GM12875 (cell line): Measurements from ENCODE around the gene LIMS1.
A peak's percentile ranks its signal among the peaks of the same experiment; 100 is the strongest.

Experiments used
- H3K4me3 ChIP-seq: one replicate; pipeline ENCODE4 v1.5.1; 2011; ENCODE audit warnings: low read depth, low read length, control low read depth
- CTCF ChIP-seq: IDR thresholded peaks from 2 replicates; pipeline ENCODE4 v1.5.1; 2011; ENCODE audit warnings: low read depth, mild to moderate bottlenecking, control low read depth, inconsistent platforms, low read length, moderate library complexity, borderline replicate concordance; ENCODE audit not compliant: insufficient read depth

Gene LIMS1

GRCh38 chr2:108602422-108602821 lies 68.2 kb downstream of the LIMS1 start:
- TF ChIP-seq CTCF = no peak
- H3K4me3 ChIP-seq = no peak overlapping the region

DNA sequence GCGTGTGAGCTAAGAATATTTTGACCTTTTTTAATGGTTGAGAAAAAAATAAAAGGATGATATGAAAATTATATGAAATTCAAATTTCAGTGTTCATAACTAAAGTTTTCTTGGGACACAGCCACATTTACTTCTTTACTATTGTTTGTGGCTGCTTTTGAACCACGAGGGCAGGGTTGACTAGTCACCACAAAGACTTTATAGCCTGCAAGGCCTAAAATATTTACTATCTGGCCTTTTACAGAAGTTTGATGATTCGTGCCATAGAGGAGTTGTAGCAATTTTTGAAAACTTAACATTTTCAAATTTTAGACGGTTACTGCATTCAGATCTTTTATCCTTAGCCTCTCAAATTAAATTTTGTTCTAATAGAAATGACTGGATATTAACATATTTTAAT lies 69.9 kb downstream of the LIMS1 start:
- no peak overlapping the region for H3K4me3 ChIP-seq
- TF ChIP-seq CTCF = no peak

- no peak for TF ChIP-seq CTCF
- no peak overlapping the region for H3K4me3 ChIP-seq
Measured at GRCh38 chr2:108605947-108606346, 71.7 kb downstream of the LIMS1 start.

- TF ChIP-seq CTCF = peak; percentile 71
Measured at GRCh38 chr2:108607706-108608301, 73.5 kb downstream of the LIMS1 start.

DNA sequence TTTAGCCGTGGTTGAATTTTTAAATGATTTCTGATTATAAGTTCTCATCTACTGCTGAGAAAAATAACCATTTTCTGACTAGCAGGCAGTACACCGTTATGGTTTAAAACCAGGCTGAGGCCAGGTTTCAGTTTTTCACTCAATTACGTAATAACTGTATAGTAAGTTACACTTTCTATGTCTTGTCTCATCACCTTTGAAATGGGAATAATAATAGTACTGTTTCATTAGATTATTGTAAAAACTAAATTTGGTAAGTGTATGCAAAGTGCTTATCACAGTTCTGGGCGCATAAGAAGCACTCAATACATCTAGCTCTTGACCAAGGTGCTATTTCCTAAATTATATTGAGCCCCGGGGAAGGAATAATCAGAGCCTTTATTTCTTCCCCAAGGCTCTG lies 76.8 kb downstream of the LIMS1 start:
- TF ChIP-seq CTCF = no peak
- no peak overlapping the region for H3K4me3 ChIP-seq

More at GRCh38 chr2:108607706-108608301, 73.5 kb downstream of the LIMS1 start:
- H3K4me3 ChIP-seq = no peak overlapping the region

- TF ChIP-seq CTCF = no peak
- no peak overlapping the region for H3K4me3 ChIP-seq
Measured at GRCh38 chr2:108612153-108612513, 77.9 kb downstream of the LIMS1 start.

DNA sequence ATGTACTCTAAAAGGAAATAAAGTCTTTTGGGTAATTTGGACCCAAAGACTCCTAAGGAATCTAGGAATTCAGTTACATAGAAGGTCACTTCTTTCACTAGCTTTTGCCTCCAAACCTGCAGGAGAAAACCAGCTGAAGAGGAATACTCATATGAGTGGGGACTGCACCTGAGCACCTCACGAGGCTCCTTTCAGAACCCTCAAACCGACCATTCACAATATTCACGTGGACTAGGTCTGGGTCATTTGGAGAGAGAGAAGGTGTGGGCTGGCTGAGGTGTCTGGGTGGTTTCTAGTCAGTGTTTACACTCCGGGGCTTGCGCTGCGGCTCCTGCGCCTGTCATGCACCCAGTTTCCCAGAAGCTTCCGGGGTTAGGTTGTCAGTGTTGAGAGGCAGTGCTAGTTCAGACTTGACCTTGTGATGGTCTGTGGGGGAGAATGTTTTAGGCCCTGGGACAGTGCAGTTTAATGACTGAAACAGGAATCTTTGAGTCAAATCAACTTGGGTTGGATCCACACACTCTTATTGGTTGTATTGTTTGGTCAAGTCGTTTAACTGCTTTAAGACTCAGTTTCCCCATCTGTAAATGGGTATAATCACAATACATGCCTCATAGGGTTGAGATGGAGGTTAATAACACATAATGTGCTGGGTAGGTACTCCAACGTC lies 78.4 kb downstream of the LIMS1 start:
- TF ChIP-seq CTCF = no peak
- no peak overlapping the region for H3K4me3 ChIP-seq
